CD4-positive, alpha-beta T cell treated with Interleukin-2 at 100 ng/mL for 4 hours (primary cell): Measurements from ENCODE around the gene ENDOU.

Experiments used
- DNase-seq: peaks from one replicate; pipeline ENCODE4 v3.0.0-alpha.2; 2020; ENCODE audit warnings: low spot score

ENDOU gene

GRCh38 chr12:47757364-47757839 is 32.1 kb upstream of the ENDOU start:
- DNase-seq: no peak

GRCh38 chr12:47755655-47756562 is 30.6 kb upstream of the ENDOU start:
- DNase-seq: no peak

GRCh38 chr12:47754881-47755280 is 29.6 kb upstream of the ENDOU start:
- no peak for DNase-seq

- DNase-seq: no peak
Observed at GRCh38 chr12:47754126-47754525, 28.8 kb upstream of the ENDOU start.

- DNase-seq: no peak
Observed at GRCh38 chr12:47753021-47754001, 28.0 kb upstream of the ENDOU start.

- no peak for DNase-seq
Observed at GRCh38 chr12:47752552-47752951, 27.3 kb upstream of the ENDOU start.

- no peak for DNase-seq
Observed at GRCh38 chr12:47752121-47752520, 26.8 kb upstream of the ENDOU start.

GRCh38 chr12:47751561-47751960 is 26.3 kb upstream of the ENDOU start:
- DNase-seq: no peak

- DNase-seq: no peak
Observed at GRCh38 chr12:47750916-47751470, 25.7 kb upstream of the ENDOU start.

- DNase-seq: no peak
Observed at GRCh38 chr12:47750229-47750798, 25.0 kb upstream of the ENDOU start.

GRCh38 chr12:47748899-47749298 is 23.6 kb upstream of the ENDOU start:
- no peak for DNase-seq

GRCh38 chr12:47748507-47748828 is 23.2 kb upstream of the ENDOU start:
- no peak for DNase-seq

GRCh38 chr12:47747596-47748506 is 22.6 kb upstream of the ENDOU start:
- no peak for DNase-seq

GRCh38 chr12:47747126-47747525 is 21.8 kb upstream of the ENDOU start:
- no peak for DNase-seq

GRCh38 chr12:47746523-47746922 is 21.2 kb upstream of the ENDOU start:
- no peak for DNase-seq

GRCh38 chr12:47746073-47746472 is 20.8 kb upstream of the ENDOU start:
- no peak for DNase-seq

GRCh38 chr12:47745485-47746041 is 20.3 kb upstream of the ENDOU start:
- no peak for DNase-seq

GRCh38 chr12:47744778-47745436 is 19.6 kb upstream of the ENDOU start:
- no peak for DNase-seq

GRCh38 chr12:47744005-47744651 is 18.8 kb upstream of the ENDOU start:
- peak; percentile 72 for DNase-seq
